ENCODE measurements around the gene TAF6L.

The TAF6L gene

DNA sequence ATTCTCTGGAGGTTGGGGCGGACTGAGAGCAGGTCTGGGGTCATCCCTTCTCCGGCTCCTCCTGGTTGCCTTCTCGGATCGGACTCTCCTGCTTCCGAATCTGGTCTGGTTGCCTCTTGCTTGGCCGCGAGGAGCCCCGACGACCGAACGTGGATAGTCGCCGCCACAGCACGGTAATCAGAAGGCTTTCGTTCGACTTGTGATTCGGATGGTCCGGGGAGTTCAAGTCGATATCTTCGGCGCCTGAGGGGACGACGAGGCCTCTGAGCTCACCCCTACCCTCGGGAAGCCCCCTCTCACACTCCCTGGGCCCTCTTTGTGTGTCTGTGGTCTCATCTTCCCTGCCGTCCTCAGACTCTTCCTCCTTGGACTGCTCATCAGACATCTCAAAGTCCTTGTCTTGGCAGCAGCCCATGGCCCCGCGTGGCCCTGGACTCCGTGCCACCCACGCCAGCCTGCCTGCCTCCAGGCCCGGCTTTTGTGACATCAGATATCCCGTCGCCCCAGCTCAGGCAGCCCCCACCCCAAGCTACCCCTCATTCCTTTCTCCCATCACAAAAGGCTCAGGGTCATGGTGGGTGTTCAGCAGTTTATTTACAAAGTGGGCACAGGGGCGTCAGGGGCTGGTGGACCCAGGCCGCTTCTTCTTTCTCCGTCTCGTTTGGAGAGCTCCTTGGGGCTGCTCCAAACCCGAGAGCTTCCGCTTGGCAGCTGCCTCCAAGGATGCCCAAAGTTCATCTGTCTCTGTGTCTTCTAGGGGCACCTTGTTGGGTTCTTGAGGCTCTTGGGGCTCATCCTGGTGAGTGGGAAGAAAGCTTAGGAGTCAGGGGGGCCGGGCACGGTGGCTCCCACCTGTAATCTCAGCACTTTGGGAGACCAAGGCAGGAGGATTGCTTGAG lies 61.4 kb downstream of the TAF6L start, which contains the start of gene TEX54:
Gene TEX54, minus strand, starts transcription at position 506 of the 899 bp plus-strand sequence.
- peaks cover 38% of the 10 kb centered on the region for H3K36me3 ChIP-seq (ENCODE audit: insufficient read depth, low read length)

GRCh38 chr11:62835336-62835735 lies 64.1 kb downstream of the TAF6L start:
- H3K36me3 ChIP-seq (ENCODE audit: insufficient read depth, low read length) = peaks cover 38% of the 10 kb centered on the region
- H3K4me3 ChIP-seq (ENCODE audit: low read length) = no peak overlapping the region
- H3K4me1 ChIP-seq (ENCODE audit: insufficient read depth, low read length) = peaks cover 22% of the 10 kb centered on the region
- H3K27me3 ChIP-seq (ENCODE audit: insufficient read depth, low read length) = no peaks in the 10 kb centered on the region
- H3K9me3 ChIP-seq (ENCODE audit: low read length) = no peaks in the 10 kb centered on the region
- H2AFZ ChIP-seq (ENCODE audit: low read depth, low read length) = no peak overlapping the region

More for the DNA sequence above, 61.4 kb downstream of the TAF6L start, which contains the start of gene TEX54:
- Histone ChIP-seq H3K9me3 (ENCODE audit: low read length) (no peaks in the 10 kb centered on the region), H3K4me3 (ENCODE audit: low read length) (peak within 1 kb of the TSS; percentile 81), H2AFZ (ENCODE audit: low read depth, low read length) (peak within 1 kb of the TSS; percentile 84), H3K4me1 (ENCODE audit: insufficient read depth, low read length) (peaks cover 18% of the 10 kb centered on the region), H3K27me3 (ENCODE audit: insufficient read depth, low read length) (no peaks in the 10 kb centered on the region)

Data from neuron (in vitro differentiated cells).